ENCODE data around the gene STK10.

STK10 gene

DNA sequence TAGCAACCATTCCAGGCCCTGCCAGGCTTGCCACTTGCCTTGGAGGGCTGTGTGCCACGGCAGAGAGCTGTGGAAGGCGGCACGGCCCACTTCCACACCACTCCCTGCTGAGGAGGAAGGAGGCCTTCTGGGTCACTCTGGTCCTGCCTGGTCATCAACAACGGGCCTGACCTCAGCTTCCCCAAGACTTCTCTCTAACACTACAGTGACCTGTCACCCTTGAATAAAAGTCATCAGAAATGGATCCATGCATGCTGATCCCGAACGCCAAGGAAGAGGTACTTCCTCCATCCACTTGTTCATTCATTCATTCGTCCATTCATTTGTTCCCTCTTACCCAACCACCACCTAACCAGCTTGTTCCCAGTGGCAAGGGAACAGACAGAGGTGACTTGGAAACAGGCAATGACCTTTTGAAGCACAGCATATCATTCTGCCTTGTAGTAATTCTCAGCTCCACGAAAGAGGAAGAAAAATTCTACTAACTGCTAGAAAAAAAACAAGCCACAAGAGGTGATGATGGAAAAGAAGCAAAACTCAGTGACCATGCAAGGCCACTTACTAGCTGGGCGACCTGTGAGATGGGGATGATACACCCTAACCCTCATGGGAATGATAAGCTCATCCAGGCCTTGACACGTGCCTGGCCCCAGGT lies 58.6 kb downstream of the STK10 start:
- Histone ChIP-seq H3K27me3 (ENCODE audit: insufficient read depth, low read length, poor library complexity, severe bottlenecking) (no peaks in the 10 kb centered on the region), H3K4me1 (ENCODE audit: insufficient read depth, low read length, poor library complexity, severe bottlenecking) (no peaks in the 10 kb centered on the region), H3K79me2 (ENCODE audit: insufficient read depth, low read length) (peaks cover 52% of the 10 kb centered on the region), H3K9me3 (ENCODE audit: insufficient read depth, low read depth, low read length) (no peaks in the 10 kb centered on the region), H3K9me2 (replicated peaks; ENCODE audit: low read depth, low read length) (no peaks in the 10 kb centered on the region), H3K36me3 (ENCODE audit: insufficient read depth, low read length) (peaks cover 52% of the 10 kb centered on the region; the same call in 1 of the 2 replicates), H2AFZ (ENCODE audit: low read length) (no peak overlapping the region), H4K20me1 (ENCODE audit: insufficient read depth, low read length, poor library complexity, severe bottlenecking) (peaks cover 3% of the 10 kb centered on the region), H3K9ac (ENCODE audit: low read depth, low read length, poor library complexity, severe bottlenecking) (no peak overlapping the region), H3F3A (ENCODE audit: low read depth) (no peaks in the 10 kb centered on the region), H3K4me2 (ENCODE audit: low read depth, low read length, poor library complexity, severe bottlenecking) (no peak overlapping the region), H3K4me3 (ENCODE audit: low read length, poor library complexity, severe bottlenecking) (no peak overlapping the region)
- TF ChIP-seq, protein P1, sequence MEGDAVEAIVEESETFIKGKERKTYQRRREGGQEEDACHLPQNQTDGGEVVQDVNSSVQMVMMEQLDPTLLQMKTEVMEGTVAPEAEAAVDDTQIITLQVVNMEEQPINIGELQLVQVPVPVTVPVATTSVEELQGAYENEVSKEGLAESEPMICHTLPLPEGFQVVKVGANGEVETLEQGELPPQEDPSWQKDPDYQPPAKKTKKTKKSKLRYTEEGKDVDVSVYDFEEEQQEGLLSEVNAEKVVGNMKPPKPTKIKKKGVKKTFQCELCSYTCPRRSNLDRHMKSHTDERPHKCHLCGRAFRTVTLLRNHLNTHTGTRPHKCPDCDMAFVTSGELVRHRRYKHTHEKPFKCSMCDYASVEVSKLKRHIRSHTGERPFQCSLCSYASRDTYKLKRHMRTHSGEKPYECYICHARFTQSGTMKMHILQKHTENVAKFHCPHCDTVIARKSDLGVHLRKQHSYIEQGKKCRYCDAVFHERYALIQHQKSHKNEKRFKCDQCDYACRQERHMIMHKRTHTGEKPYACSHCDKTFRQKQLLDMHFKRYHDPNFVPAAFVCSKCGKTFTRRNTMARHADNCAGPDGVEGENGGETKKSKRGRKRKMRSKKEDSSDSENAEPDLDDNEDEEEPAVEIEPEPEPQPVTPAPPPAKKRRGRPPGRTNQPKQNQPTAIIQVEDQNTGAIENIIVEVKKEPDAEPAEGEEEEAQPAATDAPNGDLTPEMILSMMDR (conservative IDR thresholded peaks at IDR 0.05; ENCODE audit: low read length): no peak
- TF ChIP-seq EZH2phosphoT487 (IDR thresholded peaks at IDR 0.05; ENCODE audit: borderline replicate concordance): no peak

- peaks cover 35% of the 10 kb centered on the region for H3K79me2 ChIP-seq (ENCODE audit: insufficient read depth, low read length)
- no peak overlapping the region for H3K9ac ChIP-seq (ENCODE audit: low read depth, low read length, poor library complexity, severe bottlenecking)
- no peak overlapping the region for H3K4me2 ChIP-seq (ENCODE audit: low read depth, low read length, poor library complexity, severe bottlenecking)
- H2AFZ ChIP-seq (ENCODE audit: low read length): no peak overlapping the region
- H3K4me3 ChIP-seq (ENCODE audit: low read length, poor library complexity, severe bottlenecking): no peak overlapping the region
- TF ChIP-seq EZH2phosphoT487 (IDR thresholded peaks at IDR 0.05; ENCODE audit: borderline replicate concordance): no peak
- TF ChIP-seq, protein P1 (conservative IDR thresholded peaks at IDR 0.05; ENCODE audit: low read length): no peak
- no peaks in the 10 kb centered on the region for H3K9me2 ChIP-seq (replicated peaks; ENCODE audit: low read depth, low read length)
- H3K4me1 ChIP-seq (ENCODE audit: insufficient read depth, low read length, poor library complexity, severe bottlenecking): no peaks in the 10 kb centered on the region
- no peaks in the 10 kb centered on the region for H3F3A ChIP-seq (ENCODE audit: low read depth)
- H3K27me3 ChIP-seq (ENCODE audit: insufficient read depth, low read length, poor library complexity, severe bottlenecking): no peaks in the 10 kb centered on the region
- no peaks in the 10 kb centered on the region for H3K9me3 ChIP-seq (ENCODE audit: insufficient read depth, low read depth, low read length)
- peaks cover 40% of the 10 kb centered on the region; the same call in 1 of the 2 replicates for H3K36me3 ChIP-seq (ENCODE audit: insufficient read depth, low read length)
- H4K20me1 ChIP-seq (ENCODE audit: insufficient read depth, low read length, poor library complexity, severe bottlenecking): peaks cover 3% of the 10 kb centered on the region
Observed at GRCh38 chr5:172127581-172127980, 60.4 kb downstream of the STK10 start.

DNA sequence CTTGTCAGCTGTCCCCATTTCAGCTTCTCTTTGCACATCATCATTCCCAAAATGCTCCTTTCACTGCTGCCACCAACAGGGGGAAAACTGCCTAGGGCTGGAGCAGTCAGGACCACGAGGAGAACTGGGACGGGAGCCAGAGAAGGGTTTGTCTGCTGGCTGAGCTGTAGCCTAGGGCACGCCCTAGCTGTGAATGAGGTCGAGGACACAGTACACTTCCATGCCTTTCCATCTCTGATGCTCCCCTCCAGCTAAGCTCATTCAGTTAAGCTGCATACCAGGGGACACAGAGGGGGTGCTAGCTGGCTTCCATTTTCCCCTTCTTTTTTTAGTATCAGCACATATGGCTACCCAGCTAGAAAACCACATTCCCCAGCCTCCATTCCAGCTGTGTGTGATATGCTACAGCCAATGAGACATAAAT lies 64.7 kb downstream of the STK10 start:
- Histone ChIP-seq H3K4me3 (ENCODE audit: low read length, poor library complexity, severe bottlenecking) (no peak overlapping the region), H3K9me3 (ENCODE audit: insufficient read depth, low read depth, low read length) (no peaks in the 10 kb centered on the region), H3K9ac (ENCODE audit: low read depth, low read length, poor library complexity, severe bottlenecking) (no peak overlapping the region), H3K9me2 (replicated peaks; ENCODE audit: low read depth, low read length) (no peaks in the 10 kb centered on the region), H2AFZ (ENCODE audit: low read length) (no peak overlapping the region), H3K79me2 (ENCODE audit: insufficient read depth, low read length) (peaks cover 15% of the 10 kb centered on the region; the same call in 1 of the 2 replicates), H3K4me2 (ENCODE audit: low read depth, low read length, poor library complexity, severe bottlenecking) (no peak overlapping the region), H3K27me3 (ENCODE audit: insufficient read depth, low read length, poor library complexity, severe bottlenecking) (no peaks in the 10 kb centered on the region), H3K4me1 (ENCODE audit: insufficient read depth, low read length, poor library complexity, severe bottlenecking) (no peaks in the 10 kb centered on the region), H4K20me1 (ENCODE audit: insufficient read depth, low read length, poor library complexity, severe bottlenecking) (no peaks in the 10 kb centered on the region), H3K36me3 (ENCODE audit: insufficient read depth, low read length) (peaks cover 20% of the 10 kb centered on the region; the same call in 1 of the 2 replicates), H3F3A (ENCODE audit: low read depth) (no peaks in the 10 kb centered on the region)
- no peak for TF ChIP-seq EZH2phosphoT487 (IDR thresholded peaks at IDR 0.05; ENCODE audit: borderline replicate concordance)
- TF ChIP-seq, protein P1 (conservative IDR thresholded peaks at IDR 0.05; ENCODE audit: low read length): no peak
